Activated CD4-positive, alpha-beta T cell treated with anti-CD3 and anti-CD28 coated beads for 24 hours (primary cell): ENCODE measurements around the gene GRIK4.
"Not testable (repeated sequence)": the region's sequence is repeated elsewhere in the genome, so short reads cannot be mapped to it uniquely, and the experiment has no call there.

Source experiments
- DNase-seq, 2 donors: peaks; one replicate each; pipeline ENCODE4 v3.0.0-alpha.2; 2020; ENCODE audit warnings: low read depth in 2 of 2

GRIK4 gene

GRCh38 chr11:120744016-120744994, 232.8 kb downstream of the GRIK4 start:
- no peak for DNase-seq

- DNase-seq: no peak
These were observed 234.8 kb downstream of the GRIK4 start for GRCh38 chr11:120746376-120746775.

DNA sequence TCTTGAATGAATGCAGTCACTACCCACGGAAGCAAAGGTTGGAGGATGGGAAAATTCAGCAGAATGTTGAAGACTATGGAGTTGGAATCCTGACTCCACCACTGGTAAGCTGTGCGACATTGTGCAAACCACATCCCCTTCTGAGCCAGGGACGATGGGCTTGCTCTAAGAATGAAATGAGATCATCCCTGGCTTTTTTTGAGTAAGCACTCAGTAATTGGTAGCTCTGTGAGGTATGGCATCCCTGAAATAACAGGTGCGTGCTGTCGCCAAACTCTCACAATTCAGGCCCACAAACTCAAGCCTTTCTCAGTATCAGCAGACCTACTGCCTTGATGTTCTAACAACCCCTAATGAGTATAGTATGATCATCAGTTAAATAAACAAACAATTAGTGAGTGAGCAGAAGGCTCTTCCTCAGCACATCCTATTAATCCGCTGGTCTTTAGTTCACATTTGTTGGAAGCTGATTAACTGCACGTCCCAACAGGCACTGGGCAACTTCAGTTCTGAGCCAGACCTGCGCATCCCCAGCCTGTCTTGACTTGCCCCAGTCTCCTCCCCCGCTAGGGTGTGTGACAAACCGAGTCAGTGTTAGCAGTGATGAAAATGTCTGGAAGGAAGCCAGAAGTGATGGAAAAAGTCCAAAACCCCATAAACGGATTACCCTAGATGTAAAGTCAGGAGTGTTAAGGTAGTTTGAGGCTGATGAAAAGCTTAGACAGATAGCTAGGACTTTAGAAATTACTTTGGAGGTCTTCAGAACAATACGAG, 235.5 kb downstream of the GRIK4 start:
- DNase-seq: no peak

- DNase-seq: no peak
These were observed 236.6 kb downstream of the GRIK4 start for GRCh38 chr11:120747850-120748814.

GRCh38 chr11:120749395-120749794, 237.8 kb downstream of the GRIK4 start:
- DNase-seq: no peak

DNA sequence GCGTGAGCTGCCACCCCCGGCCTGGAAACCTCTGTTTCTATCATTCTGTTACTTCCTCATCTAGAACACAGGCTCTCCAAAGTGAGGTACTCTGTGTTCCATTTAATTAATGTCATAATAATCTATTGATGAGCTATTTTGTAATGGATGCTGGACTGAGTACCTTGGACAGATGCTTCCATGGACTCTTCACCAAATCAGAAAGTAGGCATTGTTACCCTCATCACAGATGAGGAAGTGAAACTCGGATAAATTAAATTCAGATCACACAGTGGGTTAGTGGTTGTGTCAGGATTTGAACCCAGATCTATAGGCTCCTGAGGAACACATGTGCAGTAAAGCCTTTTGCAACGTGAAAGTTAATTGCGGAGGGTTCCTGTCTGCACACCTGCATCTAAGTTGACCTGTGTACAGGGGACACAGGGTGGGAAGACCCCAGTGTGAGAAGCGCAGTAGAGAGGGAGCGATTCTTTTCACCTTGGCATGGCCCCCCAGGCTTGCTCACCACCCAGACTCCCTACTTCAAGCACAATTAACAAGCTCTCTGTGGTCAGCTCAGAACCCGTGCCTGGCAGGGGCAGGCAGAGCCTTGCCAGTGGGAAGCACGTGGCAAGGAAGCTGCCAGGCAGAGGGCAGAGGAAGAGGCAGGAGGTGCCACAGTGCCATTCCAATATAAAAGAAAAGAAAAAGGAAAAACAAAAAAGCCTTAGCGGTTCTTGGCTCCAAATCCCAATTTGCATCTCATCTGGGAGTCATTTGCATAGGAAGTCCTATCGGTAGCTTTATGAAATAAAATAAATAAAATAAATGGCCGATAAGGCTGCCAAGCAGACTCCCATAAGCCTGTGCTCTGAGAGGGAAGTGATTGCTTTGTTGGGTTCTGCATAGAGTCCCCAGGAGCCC, 239.3 kb downstream of the GRIK4 start:
- DNase-seq: no peak

DNA sequence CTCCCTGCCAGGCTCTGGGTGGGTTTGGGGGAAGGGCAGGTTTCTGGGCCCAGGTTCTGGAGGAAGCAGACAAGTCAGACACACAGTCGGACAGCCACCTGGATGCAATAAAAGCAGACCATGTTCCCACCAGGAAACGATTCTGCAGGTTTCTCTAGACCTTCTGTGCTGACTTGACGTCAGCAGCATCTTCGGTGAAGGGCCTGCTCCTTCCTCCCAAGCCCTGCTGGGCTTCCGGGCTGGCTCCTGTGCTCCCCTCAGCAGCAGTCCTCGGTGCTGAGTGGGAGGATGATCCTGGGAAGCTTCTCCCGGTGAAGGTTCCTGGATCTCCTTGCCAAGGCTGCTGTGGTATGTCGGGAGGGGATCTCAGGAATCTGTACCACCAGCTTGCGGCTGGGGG, 240.0 kb downstream of the GRIK4 start:
- no peak for DNase-seq

- no peak for DNase-seq
These were observed 241.1 kb downstream of the GRIK4 start for GRCh38 chr11:120752668-120753067.

DNA sequence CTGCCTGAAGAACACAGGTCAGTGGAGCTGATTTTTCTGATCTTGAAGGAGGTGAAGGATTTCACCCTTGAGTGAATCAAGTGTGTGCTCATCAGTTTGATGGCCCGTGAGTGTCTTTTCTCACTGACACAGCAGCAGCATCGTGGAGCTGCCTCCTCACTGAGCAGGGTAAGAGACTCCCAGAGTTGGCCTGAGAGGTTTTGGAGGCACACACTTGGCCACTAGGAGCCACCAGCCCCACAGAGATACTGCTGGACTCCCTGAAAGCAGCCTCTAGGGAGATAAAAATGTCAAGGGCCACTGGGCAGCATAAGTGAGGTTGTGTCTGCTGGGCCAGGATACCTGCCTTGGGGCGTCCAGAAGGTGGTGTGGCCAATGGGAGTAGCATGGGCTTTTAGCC, 245.4 kb downstream of the GRIK4 start:
- no peak for DNase-seq

- DNase-seq: no peak
These were observed 247.5 kb downstream of the GRIK4 start for GRCh38 chr11:120759046-120759445.

DNA sequence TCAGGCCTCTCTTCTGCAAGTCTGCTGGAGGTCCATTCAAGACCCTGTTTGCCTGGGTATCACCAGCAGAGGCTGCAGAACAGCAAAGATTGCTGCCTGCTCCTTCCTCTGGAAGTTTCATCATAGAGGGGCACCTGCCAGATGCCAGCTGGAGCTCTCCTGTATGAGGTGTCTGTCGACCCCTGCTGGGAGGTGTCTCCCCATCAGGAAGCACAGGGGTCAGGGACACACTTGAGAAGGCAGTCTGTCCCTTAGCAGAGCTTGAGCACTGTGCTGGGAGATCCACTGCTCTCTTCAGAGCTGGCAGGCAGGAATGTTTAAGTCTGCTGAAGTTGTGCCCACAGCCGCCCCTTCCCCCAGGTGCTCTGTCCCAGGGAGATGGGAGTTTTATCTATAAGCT, 254.2 kb downstream of the GRIK4 start:
- DNase-seq: not testable (repeated sequence)

DNA sequence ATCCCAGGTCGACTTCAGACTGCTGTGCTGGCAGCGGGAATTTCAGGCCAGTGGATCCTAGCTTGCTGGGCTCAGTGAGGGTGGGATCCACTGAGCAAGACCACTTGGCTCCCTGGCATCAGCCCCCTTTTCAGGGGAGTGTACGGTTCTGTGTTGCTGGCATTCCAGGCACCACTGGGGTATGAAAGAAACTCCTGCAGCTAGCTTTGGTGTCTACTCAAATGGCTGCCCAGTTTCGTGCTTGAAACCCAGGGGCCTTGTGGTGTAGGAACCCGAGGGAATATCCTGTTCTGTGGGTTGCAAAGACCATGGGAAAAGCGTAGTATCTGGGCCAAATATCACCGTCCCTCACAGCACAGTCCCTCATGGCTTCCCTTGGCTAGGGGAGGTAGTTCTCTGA, 254.8 kb downstream of the GRIK4 start:
- no peak for DNase-seq

- no peak for DNase-seq
These were observed 257.4 kb downstream of the GRIK4 start for GRCh38 chr11:120768949-120769348.

- no peak for DNase-seq
These were observed 258.4 kb downstream of the GRIK4 start for GRCh38 chr11:120769906-120770305.

- DNase-seq: no peak
These were observed 260.1 kb downstream of the GRIK4 start for GRCh38 chr11:120771551-120772060.

DNA sequence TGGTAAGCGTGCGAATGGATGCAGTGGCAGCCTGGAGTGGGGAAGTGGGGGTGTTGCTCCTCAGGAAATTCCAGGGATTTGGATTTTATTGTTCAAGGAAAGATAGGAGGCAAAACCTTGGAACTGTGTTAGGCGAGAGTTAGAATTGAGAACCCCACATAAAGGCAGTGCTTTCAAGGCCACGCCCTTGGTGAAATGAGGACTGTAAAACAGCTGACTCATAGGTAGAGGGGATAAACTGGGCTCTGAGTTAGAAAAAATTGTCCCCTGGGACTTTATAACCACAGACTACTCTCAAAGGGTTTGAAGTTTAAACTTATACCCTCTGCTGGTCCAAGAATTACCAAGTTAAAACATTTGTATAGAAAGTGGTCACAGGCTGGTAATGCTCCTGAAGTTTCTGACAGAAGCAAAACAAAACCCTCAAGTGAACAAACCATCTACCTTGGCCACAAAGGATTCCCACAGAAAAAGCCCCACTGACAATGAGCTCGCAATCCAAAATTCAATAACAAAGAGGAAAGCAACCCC, 262.0 kb downstream of the GRIK4 start:
- DNase-seq: no peak

DNA sequence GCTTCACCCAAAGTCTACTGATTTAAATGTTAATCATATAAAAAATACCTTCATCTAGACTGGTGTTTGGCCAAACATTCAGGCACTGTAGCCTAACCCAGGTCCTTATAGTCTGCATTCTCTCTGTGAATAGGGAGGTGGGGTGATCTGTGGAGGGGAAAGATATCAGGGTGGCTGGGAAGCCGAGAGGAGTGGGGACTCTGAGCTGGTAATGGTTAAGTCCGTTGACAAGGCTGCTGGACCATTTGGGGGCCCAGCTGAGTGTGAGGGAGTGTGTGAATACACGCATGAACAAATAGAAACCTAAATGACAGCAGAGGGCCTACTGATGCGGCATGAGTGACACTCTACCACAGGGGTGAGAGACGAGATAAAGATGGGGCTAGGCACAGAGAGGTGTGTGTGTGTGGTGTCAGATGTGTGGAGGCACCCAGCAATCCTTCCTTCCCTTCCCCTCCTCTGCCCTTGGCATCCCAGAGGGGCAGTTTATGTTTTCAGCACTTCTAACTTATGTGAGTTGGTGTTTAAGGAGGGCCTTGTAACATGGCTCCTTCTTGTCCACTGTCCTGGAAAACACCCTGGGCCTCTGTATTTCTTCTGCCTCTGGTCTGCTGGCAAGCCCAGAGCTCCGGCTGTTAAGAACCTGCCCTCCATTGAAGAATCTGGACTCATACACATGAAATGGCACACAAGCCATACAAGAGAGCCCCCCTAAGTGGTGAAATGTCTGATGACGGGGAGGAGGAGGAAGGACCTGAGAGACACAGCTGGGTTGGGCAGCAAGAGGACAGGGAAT, 263.2 kb downstream of the GRIK4 start:
- no peak for DNase-seq

- no peak for DNase-seq
These were observed 264.7 kb downstream of the GRIK4 start for GRCh38 chr11:120775986-120776951.
